Right lobe of liver (tissue), 6 donors: Measurements from ENCODE around the gene RHOT2. TPM values are rescaled to one million over a fixed set of nuclear protein-coding genes. Genes with fewer than 3 reads are reported as not detected.

Experiments used
- ATAC-seq, 4 donors: fragments of 200-7000 bp; cut with Tn5 transposase; one replicate each; pipeline ENCODE4 v1.9.1; 2020; ENCODE audit warnings: mild to moderate bottlenecking in 4 of 4, moderate library complexity in 4 of 4
- DNase-seq, 3 donors: peaks; one replicate each; pipeline ENCODE4 v3.0.0-alpha.2; 2020
- H3K27ac ChIP-seq, 3 donors: fragments of 200-600 bp; one replicate each; pipeline ENCODE4 v1.8.0; 2022
- H3K27me3 ChIP-seq, 2 donors: fragments of 200-600 bp; one replicate each; pipeline ENCODE4 v1.8.0; 2022
- H3K36me3 ChIP-seq, 4 donors: fragments of 200-600 bp; sonication (generic) in 1 of 4; one replicate each; pipeline versions ENCODE4 v1.5.1 to v1.8.0; 2017 to 2022; ENCODE audit warnings: control low read depth in 1 of 4
- H3K4me1 ChIP-seq, 4 donors: fragments of 200-600 bp; sonication (generic) in 1 of 4; one replicate each; pipeline versions ENCODE4 v1.5.1 to v1.8.0; 2017 to 2022; ENCODE audit warnings: control low read depth in 1 of 4
- H3K4me3 ChIP-seq, 3 donors: fragments of 200-600 bp; one replicate each; pipeline ENCODE4 v1.8.0; 2022
- H3K9me3 ChIP-seq, 4 donors: fragments of 200-600 bp; sonication (generic) in 1 of 4; one replicate each; pipeline versions ENCODE4 v1.5.1 to v1.8.0; 2017 to 2022; ENCODE audit warnings: control low read depth in 1 of 4
- POLR2A ChIP-seq: fragments of 450-650 bp; IDR thresholded peaks from one replicate; pipeline ENCODE4 v1.6.1; 2017; ENCODE audit warnings: antibody characterized with exemption, mild to moderate bottlenecking
- WGBS: methylation state at CpG from one replicate; pipeline ENCODE4 v1.1.6; 2018; ENCODE audit warnings: low coverage, low lambda C conversion rate; ENCODE audit not compliant: insufficient coverage; ENCODE audit errors: missing lambda C conversion rate; 5-methylcytosine and 5-hydroxymethylcytosine counted together
- intact Hi-C, 2 donors: fragments of 100-400 bp; cut with DNase I; formaldehyde crosslinking; loops; one replicate each; pipeline versions ENCODE4 v1.11.2 to v1.14.1; 2022
- total RNA-seq, 6 experiments: library from RNA; depleted of rRNA in 2 of 6; stranded (reverse); fragments of >200 nt in 2 of 6; fragmentation: NEBNext Ultra II Directional in 3 of 6; extraction: Animal tissue kit (Norgen Biotek cat#: 25700) in 3 of 6; gene quantifications; one replicate each; pipeline versions ENCODE4 v1.1.0 to v1.2.4, GENCODE V29; 2016 to 2023
- TF ChIP-seq, protein P1 (sequence below), 4 donors: fragments of 200-600 bp in 3 of 4; fragments of 450-650 bp in 1 of 4; IDR thresholded peaks; one replicate each; pipeline versions ENCODE4 v1.5.1 to v1.8.0; 2016 to 2022; ENCODE audit warnings: antibody characterized with exemption in 4 of 4, mild to moderate bottlenecking in 2 of 4
- donor health status: DM: no; HTN: yes; CAD: no.
- donor health status: DM: no; HTN: no; CAD: no.
- donor health status: DM: no; HTN: no; CAD: no.
- donor health status: DM: no; HTN: yes; CAD: no.
- donor health status: DM: no; HTN: yes; CAD: no.

RHOT2 gene
- total RNA-seq, 6 experiments from 2014 or later = 28.5 to 44.8 (median 40.3) TPM

DNA sequence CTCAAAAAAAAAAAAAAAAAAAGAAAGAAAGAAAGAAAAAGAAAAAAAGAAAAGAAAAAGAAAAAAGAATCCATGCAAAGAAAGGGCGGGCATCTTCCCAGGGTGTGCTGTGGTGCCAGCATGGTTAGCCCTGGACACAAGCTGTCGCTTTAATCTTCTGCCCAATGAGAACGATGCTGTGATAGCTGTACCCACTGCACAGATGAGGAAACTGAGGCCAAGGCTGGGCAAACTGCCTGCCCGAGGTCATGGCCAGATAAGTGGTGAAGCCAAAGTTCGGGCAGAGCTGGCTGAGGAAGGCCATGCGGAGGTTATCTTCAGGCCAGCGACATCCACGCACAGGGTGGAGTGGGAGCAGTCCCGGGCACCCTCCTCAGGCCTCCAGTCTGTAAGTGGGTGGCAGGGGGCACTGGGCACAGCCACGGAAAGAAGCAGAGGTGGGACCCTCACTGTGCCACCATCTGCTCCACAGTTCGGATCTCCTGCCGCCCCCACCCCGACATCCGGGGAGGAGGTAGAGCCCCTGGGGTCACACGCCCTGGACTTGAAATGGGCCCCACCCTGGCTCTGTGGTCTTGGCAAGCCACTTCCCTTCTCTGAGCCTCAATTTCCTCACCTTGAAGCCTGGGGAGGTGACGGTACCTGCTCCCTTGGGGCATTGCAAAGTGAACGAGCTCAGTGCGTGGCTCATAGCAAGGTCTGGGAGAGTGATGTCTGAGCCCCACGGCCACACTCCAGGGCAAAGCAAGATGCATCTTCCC, 31.2 kb downstream of the RHOT2 start:
- peaks cover 8 to 29% of the 10 kb centered on the region in 2 donors for H3K27me3 ChIP-seq
- 51% methylated on average over 3 of the region's 19 CpGs for WGBS
- intact Hi-C loops = no loop called here
- H3K4me3 ChIP-seq = no peak overlapping the region
- peaks cover 0 to 4% (median 0%) of the 10 kb centered on the region in 4 donors for H3K4me1 ChIP-seq
- no peaks in the 10 kb centered on the region for H3K9me3 ChIP-seq
- no peak for DNase-seq
- H3K27ac ChIP-seq = no peak overlapping the region
- no peak for TF ChIP-seq POLR2A
- H3K36me3 ChIP-seq = no peaks in the 10 kb centered on the region
- no peak for ATAC-seq

DNA sequence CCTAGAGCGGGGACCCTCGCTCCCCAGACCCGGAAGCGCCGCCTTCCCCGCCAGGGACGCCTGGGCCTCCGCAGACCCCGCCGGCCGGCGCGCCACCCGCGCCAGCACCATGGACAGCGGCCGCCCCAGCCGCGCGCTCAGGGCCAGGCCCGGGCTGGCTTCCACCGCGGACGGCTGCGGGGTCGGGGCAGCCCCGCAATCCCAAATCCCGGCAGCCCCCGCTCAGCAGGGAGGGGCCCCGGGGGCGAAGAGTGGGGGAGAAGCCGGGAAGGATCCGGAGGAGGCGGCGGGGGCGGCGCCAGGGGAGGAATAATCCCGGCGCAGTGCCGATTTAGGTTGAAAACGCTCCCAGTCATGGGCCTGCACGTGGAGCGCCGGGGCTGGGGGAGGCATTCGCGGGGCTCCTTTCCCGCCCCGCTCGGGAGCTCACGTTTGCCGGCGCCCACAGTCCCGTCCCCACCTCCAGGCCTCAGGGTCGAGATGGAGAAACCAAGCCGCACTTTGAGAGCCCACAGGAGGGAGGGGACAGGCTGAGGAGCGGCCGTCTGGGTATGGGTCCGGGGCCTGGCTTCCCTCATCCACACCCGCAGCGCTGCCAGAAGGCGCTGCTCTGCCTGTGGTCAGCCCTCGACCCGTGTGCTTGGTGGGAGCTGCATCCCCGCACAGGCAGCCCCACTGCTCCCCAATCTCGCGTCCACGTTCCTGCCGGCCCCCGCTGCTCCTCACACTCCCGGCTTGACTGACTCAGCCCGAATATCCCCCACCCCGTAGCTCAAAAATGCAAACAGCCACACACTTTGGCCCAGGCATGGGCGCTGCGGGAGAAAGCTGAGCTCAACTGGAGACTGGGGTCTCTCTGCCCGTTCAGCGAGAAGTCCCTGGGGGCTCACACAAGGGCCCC, 33.0 kb downstream of the RHOT2 start:
- TF ChIP-seq POLR2A = no peak
- TF ChIP-seq, protein P1, sequence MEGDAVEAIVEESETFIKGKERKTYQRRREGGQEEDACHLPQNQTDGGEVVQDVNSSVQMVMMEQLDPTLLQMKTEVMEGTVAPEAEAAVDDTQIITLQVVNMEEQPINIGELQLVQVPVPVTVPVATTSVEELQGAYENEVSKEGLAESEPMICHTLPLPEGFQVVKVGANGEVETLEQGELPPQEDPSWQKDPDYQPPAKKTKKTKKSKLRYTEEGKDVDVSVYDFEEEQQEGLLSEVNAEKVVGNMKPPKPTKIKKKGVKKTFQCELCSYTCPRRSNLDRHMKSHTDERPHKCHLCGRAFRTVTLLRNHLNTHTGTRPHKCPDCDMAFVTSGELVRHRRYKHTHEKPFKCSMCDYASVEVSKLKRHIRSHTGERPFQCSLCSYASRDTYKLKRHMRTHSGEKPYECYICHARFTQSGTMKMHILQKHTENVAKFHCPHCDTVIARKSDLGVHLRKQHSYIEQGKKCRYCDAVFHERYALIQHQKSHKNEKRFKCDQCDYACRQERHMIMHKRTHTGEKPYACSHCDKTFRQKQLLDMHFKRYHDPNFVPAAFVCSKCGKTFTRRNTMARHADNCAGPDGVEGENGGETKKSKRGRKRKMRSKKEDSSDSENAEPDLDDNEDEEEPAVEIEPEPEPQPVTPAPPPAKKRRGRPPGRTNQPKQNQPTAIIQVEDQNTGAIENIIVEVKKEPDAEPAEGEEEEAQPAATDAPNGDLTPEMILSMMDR (IDR thresholded peaks at IDR 0.05) = no peak
- DNase-seq = no peak
- Histone ChIP-seq H3K27me3 (peaks cover 8 to 20% of the 10 kb centered on the region in 2 donors), H3K4me3 (no peak overlapping the region), H3K36me3 (no peaks in the 10 kb centered on the region), H3K27ac (no peak overlapping the region), H3K4me1 (no peaks in the 10 kb centered on the region), H3K9me3 (no peaks in the 10 kb centered on the region)
- WGBS = 13% methylated on average over 22 of the region's 76 CpGs
- ATAC-seq = peak; percentile 36 to 72 (median 46)
- intact Hi-C loops = no loop called here

DNA sequence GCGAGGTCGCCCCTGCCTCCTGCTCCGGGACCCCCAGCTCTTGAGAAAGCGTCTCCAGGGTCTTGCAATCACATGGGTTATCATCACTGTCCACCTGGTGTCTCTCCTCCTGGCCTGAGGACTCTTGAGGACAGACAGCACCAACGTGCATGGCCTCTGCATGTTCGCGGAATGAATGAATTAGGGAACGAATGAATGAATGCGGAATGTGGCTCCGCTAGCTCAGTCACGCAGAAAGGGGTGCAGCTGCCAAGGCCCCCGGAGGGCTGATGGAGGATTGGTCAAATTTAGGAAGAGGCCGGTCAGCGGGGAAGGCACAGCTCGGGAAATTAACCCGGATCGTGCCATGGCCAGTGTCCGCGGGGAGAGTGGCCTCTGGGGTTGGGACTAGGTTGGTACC, 34.4 kb downstream of the RHOT2 start:
- Histone ChIP-seq H3K27ac (no peak overlapping the region), H3K27me3 (peaks cover 8 to 20% of the 10 kb centered on the region in 2 donors), H3K36me3 (no peaks in the 10 kb centered on the region), H3K9me3 (no peaks in the 10 kb centered on the region), H3K4me1 (no peaks in the 10 kb centered on the region), H3K4me3 (no peak overlapping the region)
- 62% methylated on average over 17 of the region's 19 CpGs for WGBS
- intact Hi-C loops = no loop called here
- ATAC-seq (no peak), DNase-seq (no peak)
- TF ChIP-seq POLR2A = no peak
- TF ChIP-seq, protein P1 (IDR thresholded peaks at IDR 0.05) = no peak

DNA sequence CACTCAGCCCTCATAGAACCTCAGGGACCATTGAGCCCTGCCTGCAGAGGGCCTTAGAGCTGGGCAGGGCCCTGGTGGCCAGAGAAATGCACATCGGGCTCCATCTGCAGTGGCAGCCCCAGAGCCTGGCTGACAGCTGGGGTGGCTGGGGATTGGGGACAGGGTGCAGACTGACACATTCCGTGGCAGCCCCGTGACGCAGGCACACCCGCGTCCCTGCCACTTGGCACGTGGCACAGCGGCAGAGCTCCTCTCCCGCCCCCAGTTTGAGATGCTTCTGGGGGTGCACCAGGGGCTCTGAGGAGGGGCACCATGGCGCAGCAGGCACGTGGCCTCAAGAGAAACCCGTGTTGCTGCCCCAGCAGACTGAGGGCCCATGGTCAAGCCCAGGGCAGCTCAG, 35.5 kb downstream of the RHOT2 start:
- Histone ChIP-seq H3K36me3 (no peaks in the 10 kb centered on the region), H3K9me3 (no peaks in the 10 kb centered on the region), H3K27me3 (peaks cover 8 to 20% of the 10 kb centered on the region in 2 donors), H3K4me1 (no peaks in the 10 kb centered on the region), H3K27ac (no peak overlapping the region), H3K4me3 (no peak overlapping the region)
- ATAC-seq = no peak
- 0% methylated on average over 1 of the region's 12 CpGs for WGBS
- DNase-seq = no peak
- intact Hi-C loops = no loop called here
- no peak for TF ChIP-seq POLR2A
- TF ChIP-seq, protein P1 (IDR thresholded peaks at IDR 0.05) = no peak

DNA sequence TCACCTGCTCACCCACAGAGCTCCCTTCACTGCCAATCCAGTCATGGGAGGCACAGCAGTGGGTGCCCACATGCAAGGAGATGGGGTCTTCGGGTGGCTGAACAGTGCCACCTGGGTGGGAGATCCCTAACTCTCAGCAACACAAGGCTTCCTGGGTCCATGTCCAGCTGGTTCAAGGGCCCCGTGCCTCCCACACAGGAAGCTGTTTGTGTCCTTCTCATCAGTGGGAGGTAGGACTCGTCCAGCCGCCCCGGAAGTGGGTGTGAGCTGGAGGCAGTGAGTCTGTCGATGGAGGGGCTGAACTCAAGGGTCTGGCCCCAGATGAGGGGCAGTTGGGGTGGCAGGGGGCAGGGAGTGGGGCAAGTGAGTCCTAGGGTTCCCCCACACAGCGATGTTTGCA, 36.1 kb downstream of the RHOT2 start:
- no peaks in the 10 kb centered on the region for H3K9me3 ChIP-seq
- peaks cover 8 to 19% of the 10 kb centered on the region in 2 donors for H3K27me3 ChIP-seq
- ATAC-seq (no peak), DNase-seq (no peak)
- intact Hi-C loops = no loop called here
- H3K4me3 ChIP-seq = no peak overlapping the region
- no peaks in the 10 kb centered on the region for H3K36me3 ChIP-seq
- H3K4me1 ChIP-seq = no peaks in the 10 kb centered on the region
- WGBS = 45% methylated on average over 6 of the region's 7 CpGs
- TF ChIP-seq POLR2A = no peak
- TF ChIP-seq, protein P1 (IDR thresholded peaks at IDR 0.05) = no peak
- no peak overlapping the region for H3K27ac ChIP-seq
